ENCODE results near the gene TTLL3.

DNA sequence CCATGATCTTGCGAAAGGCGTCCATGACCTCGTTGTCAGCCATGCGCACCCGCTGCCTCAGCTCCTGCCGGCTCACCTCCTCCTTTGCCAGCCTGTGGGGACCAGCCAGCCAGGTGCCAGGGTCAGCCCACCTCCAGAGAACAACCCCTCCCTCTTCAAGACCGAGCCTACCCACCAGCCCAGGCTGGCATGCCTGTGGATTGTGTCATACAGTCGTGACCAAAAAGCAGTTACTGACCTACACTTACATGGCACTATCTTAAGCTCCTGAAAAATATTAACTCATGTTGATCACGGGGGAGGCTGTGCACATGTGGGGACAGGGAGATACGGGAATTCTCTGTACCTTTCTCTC, 29.6 kb upstream of the TTLL3 start:
- TF ChIP-seq, protein P1, sequence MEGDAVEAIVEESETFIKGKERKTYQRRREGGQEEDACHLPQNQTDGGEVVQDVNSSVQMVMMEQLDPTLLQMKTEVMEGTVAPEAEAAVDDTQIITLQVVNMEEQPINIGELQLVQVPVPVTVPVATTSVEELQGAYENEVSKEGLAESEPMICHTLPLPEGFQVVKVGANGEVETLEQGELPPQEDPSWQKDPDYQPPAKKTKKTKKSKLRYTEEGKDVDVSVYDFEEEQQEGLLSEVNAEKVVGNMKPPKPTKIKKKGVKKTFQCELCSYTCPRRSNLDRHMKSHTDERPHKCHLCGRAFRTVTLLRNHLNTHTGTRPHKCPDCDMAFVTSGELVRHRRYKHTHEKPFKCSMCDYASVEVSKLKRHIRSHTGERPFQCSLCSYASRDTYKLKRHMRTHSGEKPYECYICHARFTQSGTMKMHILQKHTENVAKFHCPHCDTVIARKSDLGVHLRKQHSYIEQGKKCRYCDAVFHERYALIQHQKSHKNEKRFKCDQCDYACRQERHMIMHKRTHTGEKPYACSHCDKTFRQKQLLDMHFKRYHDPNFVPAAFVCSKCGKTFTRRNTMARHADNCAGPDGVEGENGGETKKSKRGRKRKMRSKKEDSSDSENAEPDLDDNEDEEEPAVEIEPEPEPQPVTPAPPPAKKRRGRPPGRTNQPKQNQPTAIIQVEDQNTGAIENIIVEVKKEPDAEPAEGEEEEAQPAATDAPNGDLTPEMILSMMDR (IDR thresholded peaks at IDR 0.05): no peak
- no peak for TF ChIP-seq POLR2A (IDR thresholded peaks at IDR 0.05)

All from Peyer's patch (tissue), 4 donors.